KMS-11 (cell line): Measurements from ENCODE around the gene CDK5RAP2.

Experiments used
- H2AFZ ChIP-seq: fragments of 200-600 bp; sonication (generic); 2 replicates; pipeline ENCODE4 v1.6.1; 2016; ENCODE audit warnings: antibody characterized with exemption, mixed run types, low read depth
- H3K27ac ChIP-seq: fragments of 200-600 bp; sonication (generic); 2 replicates; pipeline ENCODE4 v1.6.1; 2016; ENCODE audit warnings: mild to moderate bottlenecking, mixed run types
- H3K27me3 ChIP-seq: fragments of 200-600 bp; sonication (generic); 2 replicates; pipeline ENCODE4 v1.6.1; 2017; ENCODE audit warnings: mild to moderate bottlenecking, low read depth, mixed run types, moderate library complexity; ENCODE audit not compliant: insufficient read depth
- H3K36me3 ChIP-seq: fragments of 200-600 bp; sonication (generic); 2 replicates; pipeline ENCODE4 v1.6.1; 2017; ENCODE audit warnings: mild to moderate bottlenecking, mixed run types; ENCODE audit not compliant: insufficient read depth
- H3K4me1 ChIP-seq: fragments of 200-600 bp; sonication (generic); 2 replicates; pipeline ENCODE4 v1.6.1; 2016; ENCODE audit warnings: mild to moderate bottlenecking, low read depth, mixed run types; ENCODE audit not compliant: poor library complexity, severe bottlenecking
- H3K4me2 ChIP-seq: fragments of 200-600 bp; sonication (generic); 2 replicates; pipeline ENCODE4 v1.7.0; 2016; ENCODE audit warnings: mild to moderate bottlenecking, mixed run types
- H3K4me3 ChIP-seq: fragments of 200-600 bp; sonication (generic); IDR thresholded peaks from 2 replicates; pipeline ENCODE4 v1.6.1; 2017; ENCODE audit warnings: low read depth, low read length, mixed read lengths; ENCODE audit not compliant: insufficient read depth
- H3K79me2 ChIP-seq: fragments of 200-600 bp; sonication (generic); 2 replicates; pipeline ENCODE4 v1.6.1; 2016; ENCODE audit warnings: low read depth, mixed run types; ENCODE audit not compliant: insufficient read depth
- H3K9ac ChIP-seq: fragments of 200-600 bp; sonication (generic); 2 replicates; pipeline ENCODE4 v1.6.1; 2016; ENCODE audit warnings: mild to moderate bottlenecking, mixed run types
- H4K20me1 ChIP-seq: fragments of 200-600 bp; sonication (generic); 2 replicates; pipeline ENCODE4 v1.6.1; 2016; ENCODE audit warnings: mild to moderate bottlenecking, mixed run types; ENCODE audit not compliant: insufficient read depth
- CTCF ChIP-seq: fragments of 200-600 bp; sonication (generic); conservative IDR thresholded peaks from 2 replicates; pipeline ENCODE4 v1.6.1; 2017; ENCODE audit warnings: low read depth, mild to moderate bottlenecking, antibody characterized with exemption, low read length, moderate library complexity, mixed read lengths

CDK5RAP2 gene

GRCh38 chr9:120366644-120367019, 213.3 kb downstream of the CDK5RAP2 start:
- Histone ChIP-seq H3K27me3 (no peaks in the 10 kb centered on the region), H3K36me3 (no peaks in the 10 kb centered on the region), H3K27ac (no peak overlapping the region), H3K4me2 (no peak overlapping the region), H4K20me1 (no peaks in the 10 kb centered on the region), H3K4me1 (no peaks in the 10 kb centered on the region), H2AFZ (no peak overlapping the region), H3K4me3 (no peak overlapping the region), H3K79me2 (no peaks in the 10 kb centered on the region), H3K9ac (no peak overlapping the region)
- TF ChIP-seq CTCF = no peak

- Histone ChIP-seq H2AFZ (no peak overlapping the region), H3K79me2 (no peaks in the 10 kb centered on the region), H3K27me3 (no peaks in the 10 kb centered on the region), H3K4me2 (no peak overlapping the region), H3K27ac (no peak overlapping the region), H3K9ac (no peak overlapping the region), H4K20me1 (no peaks in the 10 kb centered on the region), H3K36me3 (no peaks in the 10 kb centered on the region), H3K4me1 (no peaks in the 10 kb centered on the region), H3K4me3 (no peak overlapping the region)
- no peak for TF ChIP-seq CTCF
Observed at GRCh38 chr9:120365386-120365785, 214.6 kb downstream of the CDK5RAP2 start.

- Histone ChIP-seq H3K79me2 (no peaks in the 10 kb centered on the region), H3K4me3 (no peak overlapping the region), H2AFZ (no peak overlapping the region), H3K4me2 (no peak overlapping the region), H4K20me1 (no peaks in the 10 kb centered on the region), H3K27ac (no peak overlapping the region), H3K36me3 (no peaks in the 10 kb centered on the region), H3K4me1 (no peaks in the 10 kb centered on the region), H3K27me3 (no peaks in the 10 kb centered on the region), H3K9ac (no peak overlapping the region)
- no peak for TF ChIP-seq CTCF
Observed at GRCh38 chr9:120363697-120364096, 216.3 kb downstream of the CDK5RAP2 start.

GRCh38 chr9:120362446-120362845, 217.5 kb downstream of the CDK5RAP2 start:
- H3K9ac ChIP-seq = no peak overlapping the region

More at GRCh38 chr9:120362446-120362845, 217.5 kb downstream of the CDK5RAP2 start:
- Histone ChIP-seq H3K4me1 (no peaks in the 10 kb centered on the region), H3K27me3 (no peaks in the 10 kb centered on the region), H3K79me2 (no peaks in the 10 kb centered on the region), H3K4me3 (no peak overlapping the region), H3K27ac (no peak overlapping the region), H3K4me2 (no peak overlapping the region), H3K36me3 (no peaks in the 10 kb centered on the region), H2AFZ (no peak overlapping the region), H4K20me1 (no peaks in the 10 kb centered on the region)
- no peak for TF ChIP-seq CTCF
